ENCODE results near the gene UBTD1. TPM values are rescaled to one million over a fixed set of nuclear protein-coding genes. Genes with fewer than 3 reads are reported as not detected.
A peak's percentile ranks its signal among the peaks of the same experiment; 100 is the strongest.

The UBTD1 gene
- total RNA-seq, 4 donors from 2014 or later: 0.70 to 2.5 (median 1.4) TPM; not detected in 1

DNA sequence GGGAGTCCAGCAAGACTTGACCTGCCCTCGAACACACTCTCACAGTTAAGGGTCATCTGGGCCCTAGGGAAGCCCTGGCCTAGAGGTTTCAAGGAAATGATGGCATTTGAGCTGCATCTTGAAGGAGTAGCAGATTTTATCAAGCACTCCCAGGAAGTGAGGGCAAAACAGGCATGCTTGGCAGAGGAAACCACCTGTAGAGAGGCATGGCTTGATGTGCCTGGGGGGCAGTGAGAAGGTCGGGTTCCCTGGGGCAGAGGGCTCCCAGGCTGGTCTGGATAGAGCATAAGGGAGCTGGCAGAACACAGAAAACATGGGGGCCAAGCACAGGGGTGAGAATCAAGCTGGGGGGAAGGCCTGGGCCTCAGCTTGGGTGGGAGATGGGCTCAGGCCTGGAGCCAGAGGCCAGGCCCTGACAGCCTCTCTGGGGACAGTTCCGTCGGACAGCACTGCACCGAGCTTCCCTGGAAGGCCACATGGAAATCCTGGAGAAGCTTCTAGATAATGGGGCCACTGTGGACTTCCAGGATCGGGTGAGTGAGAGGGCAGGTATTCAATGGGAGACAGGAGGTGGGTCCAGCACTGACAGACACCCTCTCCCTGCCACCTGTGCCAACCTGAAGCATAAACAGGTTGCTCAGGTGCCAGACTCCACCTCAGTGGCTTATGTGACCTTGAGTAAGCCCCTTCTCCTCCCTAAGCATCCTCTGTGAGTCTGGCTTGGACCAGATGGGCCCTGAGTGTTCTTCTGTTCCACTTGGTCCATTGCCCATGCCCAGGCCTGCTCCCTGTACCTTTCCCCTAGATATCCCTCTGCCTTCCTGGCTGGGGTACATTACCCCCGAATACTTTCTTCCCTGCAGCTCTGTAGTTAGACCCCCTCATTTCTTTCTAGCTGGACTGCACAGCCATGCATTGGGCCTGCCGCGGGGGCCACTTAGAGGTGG is 82.0 kb downstream of the UBTD1 start:
- no peak for TF ChIP-seq POLR2A (IDR thresholded peaks at IDR 0.05)
- TF ChIP-seq, protein P1, sequence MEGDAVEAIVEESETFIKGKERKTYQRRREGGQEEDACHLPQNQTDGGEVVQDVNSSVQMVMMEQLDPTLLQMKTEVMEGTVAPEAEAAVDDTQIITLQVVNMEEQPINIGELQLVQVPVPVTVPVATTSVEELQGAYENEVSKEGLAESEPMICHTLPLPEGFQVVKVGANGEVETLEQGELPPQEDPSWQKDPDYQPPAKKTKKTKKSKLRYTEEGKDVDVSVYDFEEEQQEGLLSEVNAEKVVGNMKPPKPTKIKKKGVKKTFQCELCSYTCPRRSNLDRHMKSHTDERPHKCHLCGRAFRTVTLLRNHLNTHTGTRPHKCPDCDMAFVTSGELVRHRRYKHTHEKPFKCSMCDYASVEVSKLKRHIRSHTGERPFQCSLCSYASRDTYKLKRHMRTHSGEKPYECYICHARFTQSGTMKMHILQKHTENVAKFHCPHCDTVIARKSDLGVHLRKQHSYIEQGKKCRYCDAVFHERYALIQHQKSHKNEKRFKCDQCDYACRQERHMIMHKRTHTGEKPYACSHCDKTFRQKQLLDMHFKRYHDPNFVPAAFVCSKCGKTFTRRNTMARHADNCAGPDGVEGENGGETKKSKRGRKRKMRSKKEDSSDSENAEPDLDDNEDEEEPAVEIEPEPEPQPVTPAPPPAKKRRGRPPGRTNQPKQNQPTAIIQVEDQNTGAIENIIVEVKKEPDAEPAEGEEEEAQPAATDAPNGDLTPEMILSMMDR (IDR thresholded peaks at IDR 0.05): no peak
- no peak for DNase-seq
- Histone ChIP-seq H3K9me3 (no peaks in the 10 kb centered on the region), H3K27me3 (no peaks in the 10 kb centered on the region), H3K4me1 (no peaks in the 10 kb centered on the region), H3K36me3 (no peaks in the 10 kb centered on the region), H3K27ac (no peak overlapping the region), H3K4me3 (no peak overlapping the region)

DNA sequence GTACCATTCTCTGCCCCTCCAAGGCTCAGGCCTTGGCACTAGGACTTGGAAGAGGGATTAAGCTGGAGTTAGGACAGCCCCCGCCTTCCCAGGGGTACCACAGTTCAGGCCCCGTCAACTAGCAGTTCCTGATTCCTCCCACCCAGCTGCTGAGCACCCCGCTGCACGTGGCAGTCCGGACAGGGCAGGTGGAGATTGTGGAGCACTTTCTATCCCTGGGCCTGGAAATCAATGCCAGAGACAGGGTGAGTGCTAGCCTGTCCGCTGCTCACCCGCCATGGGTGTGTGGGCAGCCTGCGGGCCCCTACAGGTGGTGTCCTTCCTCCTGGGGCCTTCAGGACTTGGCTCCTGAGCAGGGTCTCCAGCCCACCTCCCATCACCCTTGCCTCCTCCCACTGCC is 83.4 kb downstream of the UBTD1 start:
- H3K36me3 ChIP-seq: no peaks in the 10 kb centered on the region
- no peak for DNase-seq
- no peak overlapping the region for H3K4me3 ChIP-seq
- no peaks in the 10 kb centered on the region for H3K4me1 ChIP-seq
- no peak overlapping the region for H3K27ac ChIP-seq
- TF ChIP-seq, protein P1 (IDR thresholded peaks at IDR 0.05): no peak
- no peak for TF ChIP-seq POLR2A (IDR thresholded peaks at IDR 0.05)
- no peaks in the 10 kb centered on the region for H3K27me3 ChIP-seq
- H3K9me3 ChIP-seq: no peaks in the 10 kb centered on the region

DNA sequence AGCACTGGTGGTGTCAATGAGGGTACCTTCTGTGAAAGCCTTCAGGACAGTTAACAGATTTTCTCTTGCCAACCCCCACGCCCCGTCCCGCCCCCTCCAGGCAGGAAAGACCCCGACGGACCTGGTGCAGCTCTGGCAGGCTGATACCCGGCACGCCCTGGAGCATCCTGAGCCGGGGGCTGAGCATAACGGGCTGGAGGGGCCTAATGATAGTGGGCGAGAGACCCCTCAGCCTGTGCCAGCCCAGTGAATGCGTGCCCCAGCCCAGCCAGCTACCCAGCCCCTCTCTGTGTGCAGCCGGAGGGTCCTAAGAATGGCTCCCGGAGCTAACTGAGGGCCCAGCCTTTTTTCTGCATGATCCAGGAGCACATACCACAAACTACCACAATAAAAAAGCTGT is 84.8 kb downstream of the UBTD1 start:
- Histone ChIP-seq H3K9me3 (no peaks in the 10 kb centered on the region), H3K27ac (no peak overlapping the region)
- TF ChIP-seq POLR2A (IDR thresholded peaks at IDR 0.05): no peak
- TF ChIP-seq, protein P1 (IDR thresholded peaks at IDR 0.05): no peak

DNA sequence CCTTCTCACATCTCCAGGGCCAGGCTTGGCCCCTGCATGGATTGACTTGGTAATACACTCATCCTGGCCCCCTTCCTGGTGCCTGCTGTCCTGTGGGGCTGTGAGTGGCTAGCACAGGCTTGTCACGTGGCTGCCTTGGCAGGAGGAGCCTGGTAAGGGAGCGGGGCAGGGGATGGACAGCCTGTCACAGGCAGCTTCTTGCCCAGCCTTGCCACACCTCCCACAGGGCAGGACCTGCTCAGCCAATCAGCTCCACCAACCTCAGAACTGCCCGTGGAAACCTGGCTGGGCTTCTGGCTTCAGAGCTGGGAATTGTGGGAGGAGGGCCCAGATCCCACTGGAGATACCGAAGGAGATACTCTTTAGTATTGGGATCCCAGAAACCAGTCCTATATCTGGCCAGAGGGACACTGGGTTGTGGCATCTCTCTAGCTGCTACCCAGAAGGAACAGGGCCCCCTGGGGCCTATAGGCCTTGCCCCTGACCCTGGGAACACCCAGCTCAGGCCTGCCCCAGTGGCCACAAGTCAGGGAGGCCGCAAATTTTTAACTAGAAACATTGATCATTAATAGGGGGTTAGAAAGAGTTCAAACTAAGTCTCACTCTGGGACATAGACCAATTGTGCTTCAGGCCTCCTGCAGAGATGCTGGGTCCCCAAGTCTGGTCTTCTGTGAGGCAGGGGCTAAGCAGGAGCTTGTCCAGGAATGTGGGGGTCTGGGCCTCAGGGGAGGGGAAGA is 85.5 kb downstream of the UBTD1 start, which contains the start of gene HOGA1:
HOGA1 (plus strand) TSS at position 330 of the 738 bp plus-strand sequence; CDS start at position 645, 315 bp downstream.
- TF ChIP-seq POLR2A (IDR thresholded peaks at IDR 0.05): no peak
- TF ChIP-seq, protein P1 (IDR thresholded peaks at IDR 0.05): no peak
- H3K9me3 ChIP-seq: no peaks in the 10 kb centered on the region
- peak in 1 of 3 donors; percentile 25 for DNase-seq
- H3K4me3 ChIP-seq: no peak within 1 kb of the TSS
- no peaks in the 10 kb centered on the region for H3K27me3 ChIP-seq
- no peaks in the 10 kb centered on the region for H3K4me1 ChIP-seq
- no peak within 1 kb of the TSS for H3K27ac ChIP-seq
- H3K36me3 ChIP-seq: no peaks in the 10 kb centered on the region

More for the DNA sequence above, 84.8 kb downstream of the UBTD1 start:
- Histone ChIP-seq H3K4me3 (no peak overlapping the region), H3K4me1 (no peaks in the 10 kb centered on the region), H3K36me3 (no peaks in the 10 kb centered on the region), H3K27me3 (no peaks in the 10 kb centered on the region)
- DNase-seq: no peak

DNA sequence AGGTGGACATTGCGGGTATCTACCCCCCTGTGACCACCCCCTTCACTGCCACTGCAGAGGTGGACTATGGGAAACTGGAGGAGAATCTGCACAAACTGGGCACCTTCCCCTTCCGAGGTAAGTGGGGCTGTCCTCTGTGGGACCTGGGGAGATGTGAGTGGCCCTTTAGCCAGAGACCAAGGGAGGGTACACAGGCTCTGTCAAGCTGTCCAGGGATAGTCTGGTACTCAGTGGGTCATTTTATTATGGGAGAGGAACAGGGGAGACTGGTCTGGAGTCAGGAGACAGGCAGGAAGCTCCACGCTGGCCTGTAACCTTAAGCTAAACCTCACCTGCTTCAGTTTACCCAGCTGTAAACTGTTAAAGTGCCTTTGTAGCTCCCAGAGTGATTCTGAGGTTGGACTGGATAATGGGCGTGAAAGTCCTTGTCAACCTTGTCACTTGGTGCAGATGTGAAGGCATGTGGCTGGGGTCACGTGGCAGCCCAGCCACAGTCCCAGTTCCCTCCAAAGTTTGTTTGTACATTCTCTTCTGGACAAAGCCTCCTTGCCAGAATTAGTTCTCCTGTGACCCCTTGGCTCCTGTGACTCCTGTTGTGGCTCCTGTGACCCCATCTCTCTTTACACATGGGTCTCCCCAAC is 86.2 kb downstream of the UBTD1 start:
- Histone ChIP-seq H3K9me3 (no peaks in the 10 kb centered on the region), H3K4me3 (no peak overlapping the region), H3K27me3 (no peaks in the 10 kb centered on the region), H3K27ac (no peak overlapping the region), H3K4me1 (no peaks in the 10 kb centered on the region), H3K36me3 (no peaks in the 10 kb centered on the region)
- TF ChIP-seq, protein P1 (IDR thresholded peaks at IDR 0.05): no peak
- no peak for TF ChIP-seq POLR2A (IDR thresholded peaks at IDR 0.05)
- DNase-seq: no peak

All from Peyer's patch (tissue), 4 donors.